GM12874 (cell line): Measurements from ENCODE around the gene CHST10.

ENCODE experiments used
- TF ChIP-seq, protein P1 (sequence below): IDR thresholded peaks from 2 replicates; pipeline ENCODE4 v1.5.1; 2011; ENCODE audit warnings: low read depth, mild to moderate bottlenecking, control low read depth, low read length, moderate library complexity; ENCODE audit not compliant: insufficient read depth

Gene CHST10

DNA sequence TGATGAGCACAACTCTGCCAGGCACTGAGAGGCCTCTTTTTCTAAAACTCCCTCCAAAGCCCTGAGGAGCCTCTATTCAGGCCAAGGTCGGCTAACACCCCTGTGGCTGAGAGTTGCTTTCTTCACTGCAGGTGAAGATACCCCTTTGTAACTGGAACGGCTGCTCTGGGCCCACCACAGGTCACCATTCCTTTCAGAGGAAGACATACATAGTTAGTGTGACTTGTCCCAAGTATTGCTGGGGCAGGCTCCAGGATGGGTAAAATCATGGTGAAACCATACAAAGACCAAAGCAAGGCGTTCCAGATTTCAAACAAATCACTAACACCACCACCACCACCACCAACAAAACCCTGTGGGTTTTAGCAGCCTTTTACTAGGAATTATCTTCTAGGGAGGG is 36.8 kb downstream of the CHST10 start:
- TF ChIP-seq, protein P1, sequence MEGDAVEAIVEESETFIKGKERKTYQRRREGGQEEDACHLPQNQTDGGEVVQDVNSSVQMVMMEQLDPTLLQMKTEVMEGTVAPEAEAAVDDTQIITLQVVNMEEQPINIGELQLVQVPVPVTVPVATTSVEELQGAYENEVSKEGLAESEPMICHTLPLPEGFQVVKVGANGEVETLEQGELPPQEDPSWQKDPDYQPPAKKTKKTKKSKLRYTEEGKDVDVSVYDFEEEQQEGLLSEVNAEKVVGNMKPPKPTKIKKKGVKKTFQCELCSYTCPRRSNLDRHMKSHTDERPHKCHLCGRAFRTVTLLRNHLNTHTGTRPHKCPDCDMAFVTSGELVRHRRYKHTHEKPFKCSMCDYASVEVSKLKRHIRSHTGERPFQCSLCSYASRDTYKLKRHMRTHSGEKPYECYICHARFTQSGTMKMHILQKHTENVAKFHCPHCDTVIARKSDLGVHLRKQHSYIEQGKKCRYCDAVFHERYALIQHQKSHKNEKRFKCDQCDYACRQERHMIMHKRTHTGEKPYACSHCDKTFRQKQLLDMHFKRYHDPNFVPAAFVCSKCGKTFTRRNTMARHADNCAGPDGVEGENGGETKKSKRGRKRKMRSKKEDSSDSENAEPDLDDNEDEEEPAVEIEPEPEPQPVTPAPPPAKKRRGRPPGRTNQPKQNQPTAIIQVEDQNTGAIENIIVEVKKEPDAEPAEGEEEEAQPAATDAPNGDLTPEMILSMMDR = no peak

DNA sequence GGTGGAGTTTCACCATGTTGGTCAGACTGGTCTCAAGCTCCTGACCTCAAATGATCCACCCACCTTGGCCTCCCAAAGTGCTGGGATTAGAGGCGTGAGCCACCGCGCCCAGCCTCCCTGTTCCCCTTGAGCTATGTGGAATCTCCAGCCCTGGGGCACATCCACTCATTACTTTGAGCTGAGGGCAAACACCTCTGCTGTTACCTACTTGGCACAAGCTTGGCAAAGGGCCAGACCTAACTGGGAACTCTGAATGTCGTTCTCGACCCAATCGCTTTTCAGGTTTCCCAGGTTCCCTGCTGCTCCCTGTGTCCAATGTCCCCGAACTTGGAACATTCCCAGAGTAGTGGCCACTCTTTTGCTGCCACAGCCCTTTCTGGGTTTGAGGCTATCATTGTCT is 40.6 kb downstream of the CHST10 start:
- TF ChIP-seq, protein P1 = no peak

DNA sequence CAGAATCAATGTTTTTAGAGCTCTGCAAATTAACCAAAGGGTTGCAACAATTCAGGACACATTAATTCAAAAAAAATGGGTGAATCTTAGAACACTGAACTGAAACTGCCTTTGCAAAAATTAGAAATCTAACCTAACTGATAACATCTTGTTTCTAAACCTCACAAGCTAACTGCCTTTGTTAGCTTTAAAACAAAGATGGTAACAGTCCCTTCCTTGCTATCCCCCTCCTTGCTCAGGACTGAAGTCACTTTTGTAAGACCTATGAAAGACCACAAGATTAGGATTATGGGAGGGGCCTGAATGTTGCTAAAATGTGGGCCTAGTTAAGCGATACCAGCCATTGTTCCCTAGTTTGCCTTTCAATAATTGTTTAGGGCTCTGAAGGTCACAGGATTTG is 50.3 kb downstream of the CHST10 start:
- TF ChIP-seq, protein P1 = no peak

GRCh38 chr2:100365434-100365833 is 52.0 kb downstream of the CHST10 start:
- TF ChIP-seq, protein P1 = no peak

DNA sequence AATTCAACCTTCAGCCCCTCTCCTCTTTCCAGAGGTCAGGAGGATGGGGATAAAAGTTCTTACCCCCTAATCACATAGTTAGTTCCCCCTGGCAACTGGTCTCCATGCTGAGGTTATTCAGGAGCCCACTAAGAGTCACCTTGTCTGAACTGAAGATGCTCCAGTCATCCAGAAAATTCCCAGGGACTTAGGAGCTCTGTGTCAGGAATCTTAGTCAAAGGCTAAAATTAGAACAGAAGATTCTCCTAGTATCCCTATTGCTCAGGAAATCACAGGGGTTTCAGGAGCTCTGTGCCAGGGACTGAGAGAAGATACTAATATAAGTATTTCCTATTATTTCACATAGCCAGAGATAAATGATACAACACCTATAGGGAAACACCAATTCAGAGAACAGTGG is 57.9 kb downstream of the CHST10 start:
- TF ChIP-seq, protein P1 = no peak

GRCh38 chr2:100358554-100358953 is 58.9 kb downstream of the CHST10 start:
- TF ChIP-seq, protein P1 = no peak

GRCh38 chr2:100352521-100352920 is 64.9 kb downstream of the CHST10 start:
- TF ChIP-seq, protein P1 = no peak

GRCh38 chr2:100350661-100351185 is 66.7 kb downstream of the CHST10 start:
- TF ChIP-seq, protein P1 = no peak
